HCT116 (cell line): ENCODE measurements around the gene FBXL4. TPM values are rescaled to one million over a fixed set of nuclear protein-coding genes. Genes with fewer than 3 reads are reported as not detected.

Experiments
- ATAC-seq: fragments of 200-7000 bp; cut with Tn5 transposase; 2 replicates; pipeline ENCODE4 v1.9.1; 2020; ENCODE audit warnings: mild to moderate bottlenecking, moderate library complexity
- BruUV-seq: library from RNA; stranded (reverse); fragments of 400-500 nt; replicated peaks from 2 replicates; lab custom pipeline; 2021; lab: Mats Ljungman, UMichigan
- CTCF ChIA-PET: fragments of 300-600 bp; sonication (Branson Sonifier 250); formaldehyde crosslinking; loops from one replicate; lab custom pipeline; 2021; ENCODE audit warnings: antibody characterized with exemption; lab: Charles Lee
- POLR2A ChIA-PET: fragments of 300-600, 350-600 bp; sonication (Branson Sonifier 250); formaldehyde crosslinking; loops from one replicate; lab custom pipeline; 2021; ENCODE audit warnings: antibody characterized with exemption; lab: Charles Lee
- RAD21 ChIA-PET, 2 experiments: fragments of 300-600 bp; sonication (Branson Sonifier 250); formaldehyde crosslinking; loops; one replicate each; lab custom pipeline; 2023; ENCODE audit warnings: low total read pairs in 2 of 2; ENCODE audit not compliant: uncharacterized antibody in 2 of 2, unreplicated experiment in 2 of 2, low non-redundant PET in 1 of 2; lab: Charles Lee
- DNase-seq: peaks from one replicate; pipeline ENCODE4 v3.0.0-alpha.2; 2010; ENCODE audit warnings: low read depth, low spot score
- H2AFZ ChIP-seq: fragments of 200-600 bp; shearing (Covaris generic), sonication (generic); 2 replicates; pipeline ENCODE4 v1.6.1; 2017; ENCODE audit warnings: low read depth, mixed run types, mixed read lengths, antibody characterized with exemption, low read length; ENCODE audit not compliant: poor library complexity, severe bottlenecking
- H3K27ac ChIP-seq: 2 replicates; pipeline ENCODE4 v1.5.1; 2012; ENCODE audit warnings: low read depth, low read length
- H3K27me3 ChIP-seq: fragments of 200-600 bp; sonication (generic); 2 replicates; pipeline ENCODE4 v1.6.1; 2016; ENCODE audit warnings: mixed run types, low read length, mixed read lengths; ENCODE audit not compliant: insufficient read depth
- H3K36me3 ChIP-seq, 2 experiments: fragments of 200-500 bp in 1 of 2; fragments of 200-600 bp in 1 of 2; sonication (Bioruptor generic) in 1 of 2; sonication (generic) in 1 of 2; 2 replicates each; pipeline versions ENCODE4 v1.5.1 to v1.6.1; 2014 to 2016; ENCODE audit warnings: low read length in 2 of 2, inconsistent platforms in 1 of 2, mixed read lengths in 1 of 2, mixed run types in 1 of 2; ENCODE audit not compliant: insufficient read depth in 2 of 2, control insufficient read depth in 1 of 2
- H3K4me1 ChIP-seq, 2 experiments: fragments of 200-600 bp in 1 of 2; sonication (generic) in 1 of 2; 2 replicates each; pipeline versions ENCODE4 v1.5.1 to v1.6.1; 2012 to 2017; ENCODE audit warnings: low read length in 2 of 2, inconsistent platforms in 1 of 2, mild to moderate bottlenecking in 1 of 2, mixed read lengths in 1 of 2, mixed run types in 1 of 2, moderate library complexity in 1 of 2; ENCODE audit not compliant: insufficient read depth in 2 of 2, control insufficient read depth in 1 of 2
- H3K4me2 ChIP-seq: fragments of 200-600 bp; sonication (generic); 2 replicates; pipeline ENCODE4 v1.6.1; 2017; ENCODE audit warnings: mixed run types, low read length, mixed read lengths
- H3K4me3 ChIP-seq, 2 experiments: fragments of 200-600 bp in 1 of 2; sonication (generic) in 1 of 2; replicated peaks in 1 of 2; 2 replicates each; pipeline ENCODE4 v1.5.1; 2011 to 2016; ENCODE audit warnings: low read length in 2 of 2, control low read depth in 1 of 2, low read depth in 1 of 2, mild to moderate bottlenecking in 1 of 2, mixed read lengths in 1 of 2, mixed run types in 1 of 2
- H3K79me2 ChIP-seq: fragments of 200-600 bp; sonication (generic); 2 replicates; pipeline ENCODE4 v1.6.1; 2017; ENCODE audit warnings: mild to moderate bottlenecking, mixed run types, low read length, moderate library complexity, mixed read lengths; ENCODE audit not compliant: insufficient read depth
- H3K9ac ChIP-seq: fragments of 200-600 bp; sonication (generic); 2 replicates; pipeline ENCODE4 v1.6.1; 2016; ENCODE audit warnings: low read length, mixed read lengths
- H3K9me2 ChIP-seq: fragments of 200-600 bp; sonication (generic), shearing (Covaris generic); 2 replicates; pipeline ENCODE4 v1.6.1; 2017; ENCODE audit warnings: mixed run types, mild to moderate bottlenecking, moderate library complexity; ENCODE audit not compliant: insufficient read depth
- H3K9me3 ChIP-seq, 2 experiments: fragments of 200-500 bp in 1 of 2; fragments of 200-600 bp in 1 of 2; sonication (Bioruptor generic) in 1 of 2; sonication (generic) in 1 of 2; 2 replicates each; pipeline ENCODE4 v1.6.1; 2014 to 2017; ENCODE audit warnings: low read length in 2 of 2, mixed read lengths in 2 of 2, inconsistent platforms in 1 of 2, low read depth in 1 of 2, mild to moderate bottlenecking in 1 of 2, mixed run types in 1 of 2, moderate library complexity in 1 of 2; ENCODE audit not compliant: control insufficient read depth in 1 of 2, insufficient read depth in 1 of 2
- H4K20me1 ChIP-seq: fragments of 200-600 bp; sonication (generic), shearing (Covaris generic); 2 replicates; pipeline ENCODE4 v1.6.1; 2017; ENCODE audit warnings: mixed run types, mild to moderate bottlenecking, moderate library complexity; ENCODE audit not compliant: insufficient read depth
- ATF3 ChIP-seq: IDR thresholded peaks from 2 replicates; pipeline ENCODE4 v1.6.1; 2012
- CTCF ChIP-seq, 3 experiments: fragments of 200-600 bp in 1 of 3; sonication (generic) in 1 of 3; IDR thresholded peaks in 2 of 3; conservative IDR thresholded peaks in 1 of 3; 2 replicates each; pipeline ENCODE4 v1.5.1; 2012 to 2017; ENCODE audit warnings: low read depth in 2 of 3, low read length in 2 of 3, antibody characterized with exemption in 1 of 3, borderline replicate concordance in 1 of 3, control low read depth in 1 of 3, mild to moderate bottlenecking in 1 of 3, mixed read lengths in 1 of 3, mixed run types in 1 of 3, moderate library complexity in 1 of 3; ENCODE audit not compliant: insufficient read depth in 1 of 3
- EZH2 ChIP-seq: fragments of 200-600 bp; sonication (generic); IDR thresholded peaks from 2 replicates; pipeline ENCODE4 v1.6.1; 2017; ENCODE audit warnings: antibody characterized with exemption, mixed run types
- TCF7L2 ChIP-seq: IDR thresholded peaks from 2 replicates; pipeline ENCODE4 v1.7.0; 2011; ENCODE audit warnings: borderline replicate concordance, inconsistent platforms; ENCODE audit not compliant: insufficient read depth, insufficient read length; ENCODE audit errors: extremely low read depth
- intact Hi-C: fragments of 100-400 bp; cut with micrococcal nuclease; formaldehyde crosslinking; loops from 2 replicates; pipeline ENCODE4 v1.10.0; 2022
- total RNA-seq: library from RNA; stranded (reverse); gene quantifications from one replicate; pipeline ENCODE4 v1.2.1, GENCODE V29; 2021; ENCODE audit not compliant: unreplicated experiment

Gene FBXL4
- total RNA-seq, 1 experiment from 2014 or later: 15.7 TPM

GRCh38 chr6:98945311-98946115 is 2.2 kb downstream of the FBXL4 start:
- ChIA-PET RAD21 (no interaction called here), CTCF (no interaction called here), POLR2A (no interaction called here)
- no peak overlapping the region for H2AFZ ChIP-seq
- no peak overlapping the region; a peak in 1 of 4 replicates for H3K4me3 ChIP-seq
- H3K79me2 ChIP-seq: peaks cover 68% of the 10 kb centered on the region
- no TSS peak for BruUV-seq
- H4K20me1 ChIP-seq: no peaks in the 10 kb centered on the region
- no peak overlapping the region for H3K27ac ChIP-seq
- H3K27me3 ChIP-seq: no peaks in the 10 kb centered on the region
- intact Hi-C loops: no loop called here
- DNase-seq: no peak
- H3K9me3 ChIP-seq: 0 out of 4 replicates have a peak, but pooled peaks cover 0 to 1% of the 10 kb centered on the region in 2 experiments
- H3K9ac ChIP-seq: no peak overlapping the region
- H3K4me1 ChIP-seq: peaks cover 4 to 18% of the 10 kb centered on the region in 2 experiments; a peak in 3 of 4 replicates
- H3K9me2 ChIP-seq: no peaks in the 10 kb centered on the region
- ATAC-seq: no peak
- peak overlapping the region; percentile 85; the same call in 1 of the 2 replicates for H3K4me2 ChIP-seq
- TF ChIP-seq TCF7L2: no peak
- no peak for TF ChIP-seq EZH2
- TF ChIP-seq CTCF (IDR thresholded peaks at IDR 0.05 in 2 of 3, conservative IDR thresholded peaks at IDR 0.05 in 1 of 3; ENCODE audit: borderline replicate concordance in 1 of 3, insufficient read depth in 1 of 3, low read depth in 2 of 3, low read length in 2 of 3): no peak
- TF ChIP-seq ATF3: no peak
- H3K36me3 ChIP-seq: no peaks in the 10 kb centered on the region
